22Rv1 (cell line): ENCODE data around the gene DOCK10.

Source experiments
- H3K27ac ChIP-seq: fragments of 450-650 bp; 2 replicates; pipeline ENCODE4 v1.5.1; 2017
- ZFX ChIP-seq: fragments of 450-650 bp; IDR thresholded peaks from 2 replicates; pipeline ENCODE4 v1.6.1; 2017; ENCODE audit warnings: antibody characterized with exemption, borderline replicate concordance
- TF ChIP-seq, protein P1 (sequence below): fragments of 450-650 bp; IDR thresholded peaks from 2 replicates; pipeline ENCODE4 v1.5.1; 2017; ENCODE audit warnings: mild to moderate bottlenecking

DOCK10 gene

DNA sequence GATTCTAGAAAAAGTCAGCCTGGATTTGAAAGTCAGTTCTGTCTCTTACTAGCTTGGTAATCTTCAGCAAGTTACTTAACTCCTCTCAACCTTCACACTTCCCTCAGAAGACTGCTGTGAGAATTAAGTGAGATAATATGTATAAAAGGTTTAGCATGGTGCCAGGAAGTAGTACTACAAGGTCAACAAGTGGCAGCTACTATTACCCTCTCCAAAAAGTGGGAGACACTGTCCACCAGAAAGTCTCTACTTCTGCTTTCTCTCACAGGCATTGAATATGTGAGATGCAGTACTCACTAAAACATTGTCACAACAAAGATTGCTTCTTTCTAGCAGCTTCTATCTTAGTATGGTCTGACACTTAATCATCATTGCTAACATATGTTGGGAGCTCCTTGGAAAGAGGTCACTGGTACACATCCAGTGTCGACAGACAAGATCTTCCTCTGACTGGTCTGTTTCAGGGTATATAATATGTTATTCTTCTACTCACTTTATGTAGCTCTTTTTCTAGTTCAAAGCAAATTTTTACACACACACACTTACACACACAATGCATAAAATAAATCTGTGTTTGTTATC, 47.9 kb downstream of the DOCK10 start:
- H3K27ac ChIP-seq: no peak overlapping the region
- TF ChIP-seq, protein P1, sequence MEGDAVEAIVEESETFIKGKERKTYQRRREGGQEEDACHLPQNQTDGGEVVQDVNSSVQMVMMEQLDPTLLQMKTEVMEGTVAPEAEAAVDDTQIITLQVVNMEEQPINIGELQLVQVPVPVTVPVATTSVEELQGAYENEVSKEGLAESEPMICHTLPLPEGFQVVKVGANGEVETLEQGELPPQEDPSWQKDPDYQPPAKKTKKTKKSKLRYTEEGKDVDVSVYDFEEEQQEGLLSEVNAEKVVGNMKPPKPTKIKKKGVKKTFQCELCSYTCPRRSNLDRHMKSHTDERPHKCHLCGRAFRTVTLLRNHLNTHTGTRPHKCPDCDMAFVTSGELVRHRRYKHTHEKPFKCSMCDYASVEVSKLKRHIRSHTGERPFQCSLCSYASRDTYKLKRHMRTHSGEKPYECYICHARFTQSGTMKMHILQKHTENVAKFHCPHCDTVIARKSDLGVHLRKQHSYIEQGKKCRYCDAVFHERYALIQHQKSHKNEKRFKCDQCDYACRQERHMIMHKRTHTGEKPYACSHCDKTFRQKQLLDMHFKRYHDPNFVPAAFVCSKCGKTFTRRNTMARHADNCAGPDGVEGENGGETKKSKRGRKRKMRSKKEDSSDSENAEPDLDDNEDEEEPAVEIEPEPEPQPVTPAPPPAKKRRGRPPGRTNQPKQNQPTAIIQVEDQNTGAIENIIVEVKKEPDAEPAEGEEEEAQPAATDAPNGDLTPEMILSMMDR: no peak
- TF ChIP-seq ZFX: no peak

DNA sequence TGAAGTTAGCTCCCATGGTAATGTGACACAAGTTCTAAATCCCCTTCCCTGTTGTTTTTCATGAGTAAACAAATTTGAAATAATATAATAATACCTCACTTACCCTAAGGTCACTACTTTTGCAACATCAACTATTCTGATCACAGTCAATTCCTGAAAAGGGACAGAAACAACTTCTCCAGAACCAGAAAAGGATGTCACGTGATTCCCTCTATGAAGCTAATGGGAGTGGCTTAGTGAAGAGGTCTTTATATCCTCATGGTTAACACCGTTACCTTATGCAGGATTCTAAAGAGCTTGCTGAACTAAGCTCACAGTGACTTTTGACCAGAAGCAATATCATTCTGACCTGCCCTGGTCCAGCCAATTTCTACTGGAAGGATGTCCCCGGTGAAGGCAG, 51.6 kb downstream of the DOCK10 start:
- TF ChIP-seq, protein P1: no peak
- TF ChIP-seq ZFX: no peak
- H3K27ac ChIP-seq: no peak overlapping the region

DNA sequence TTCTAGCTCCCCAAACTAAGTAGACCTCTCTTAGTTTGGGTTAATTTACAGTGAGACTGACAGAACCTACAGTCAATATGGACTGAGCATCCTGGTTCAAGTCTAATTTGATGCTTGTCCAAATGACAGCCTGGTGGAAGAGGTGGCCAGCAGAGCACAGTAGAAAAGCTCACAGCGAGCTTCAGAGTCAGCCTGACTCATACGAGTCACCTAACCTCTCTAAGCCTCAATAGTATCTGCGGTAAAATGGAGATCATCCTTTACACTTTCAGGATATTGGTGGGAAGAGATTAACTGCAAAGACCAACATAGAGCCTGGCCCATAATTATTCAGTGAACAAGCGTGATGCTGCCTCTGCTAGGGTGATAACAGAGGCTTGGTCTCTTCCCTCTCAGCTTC, 54.5 kb downstream of the DOCK10 start:
- H3K27ac ChIP-seq: no peak overlapping the region
- TF ChIP-seq, protein P1: no peak
- TF ChIP-seq ZFX: no peak

DNA sequence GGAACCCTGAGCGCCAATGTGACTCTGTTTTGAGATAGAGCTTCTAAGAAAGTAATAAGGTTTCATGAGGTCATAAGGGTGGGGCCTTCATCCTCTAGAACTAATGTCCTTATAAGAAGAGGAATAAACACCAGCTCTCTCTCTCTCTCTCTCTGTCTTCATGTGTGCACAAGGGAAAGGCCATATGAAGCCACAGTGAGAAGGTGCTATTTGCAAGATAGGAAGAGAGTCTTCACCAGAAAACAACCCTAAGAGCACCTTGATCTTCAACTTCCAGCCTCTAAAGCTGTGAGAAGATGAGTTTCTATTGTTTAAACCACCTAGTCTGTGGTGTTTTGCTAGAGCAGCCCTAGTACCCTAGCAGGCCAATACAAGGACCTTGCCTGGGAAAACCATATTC, 55.8 kb downstream of the DOCK10 start:
- no peak overlapping the region for H3K27ac ChIP-seq
- TF ChIP-seq ZFX: no peak
- TF ChIP-seq, protein P1: no peak

DNA sequence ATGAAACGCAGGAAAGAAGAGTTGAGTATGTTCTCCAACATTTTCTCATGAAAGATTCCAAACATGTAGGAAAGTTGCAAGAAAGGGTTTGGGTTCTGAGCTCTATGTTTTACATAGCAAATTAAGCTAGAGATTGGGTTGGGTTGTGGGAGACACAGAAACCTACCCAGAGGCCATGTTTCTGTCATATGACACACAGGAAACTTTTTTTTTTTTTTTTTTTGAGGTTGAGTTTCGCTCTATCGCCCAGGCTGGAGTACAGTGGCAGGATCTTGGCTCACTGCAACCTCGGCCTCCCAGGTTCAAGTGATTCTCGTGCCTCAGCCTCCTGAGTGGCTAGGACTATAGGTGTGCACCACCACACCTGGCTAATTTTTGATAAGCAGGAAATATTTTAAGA, 57.6 kb downstream of the DOCK10 start:
- no peak overlapping the region for H3K27ac ChIP-seq
- no peak for TF ChIP-seq ZFX
- TF ChIP-seq, protein P1: no peak

DNA sequence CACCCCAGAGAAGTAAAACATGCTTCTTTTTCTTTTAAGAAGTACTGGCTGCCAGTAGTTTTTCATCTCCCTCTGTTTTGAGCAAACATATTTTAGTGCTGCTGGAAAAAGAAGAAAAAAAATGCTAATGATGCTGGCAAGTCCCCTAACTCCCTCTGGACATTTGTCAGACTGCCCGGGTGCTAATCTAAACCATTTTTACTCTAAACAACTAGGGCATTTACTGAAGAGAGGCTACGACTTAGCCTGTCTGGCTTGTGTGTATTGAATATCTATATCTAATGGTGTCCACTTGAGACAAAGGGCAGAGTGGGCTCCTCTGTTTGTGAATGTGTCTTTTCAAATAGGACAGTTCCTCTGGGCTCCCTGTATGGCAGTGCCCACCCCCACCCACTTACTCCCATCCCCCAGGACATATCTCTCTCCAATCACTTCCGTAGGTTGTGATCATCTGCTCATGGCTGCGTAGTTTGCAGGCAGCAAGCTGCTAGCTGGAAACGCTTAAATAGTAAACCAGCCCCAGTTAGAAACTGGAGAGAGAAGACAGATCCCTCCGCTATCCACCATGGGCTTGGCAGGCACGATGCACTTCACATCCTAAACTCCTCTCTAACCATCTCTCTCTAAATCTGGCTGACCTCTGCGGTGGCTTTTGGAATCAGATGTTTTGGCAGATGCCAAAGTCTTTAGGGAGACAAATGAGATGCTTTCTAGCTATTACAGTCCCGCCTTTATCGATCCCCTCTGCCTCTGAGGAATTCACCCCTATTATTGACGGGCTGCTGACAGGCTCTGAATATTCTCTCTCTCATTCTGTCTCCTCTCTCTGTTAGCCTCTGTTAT, 58.3 kb downstream of the DOCK10 start:
- H3K27ac ChIP-seq: no peak overlapping the region
- TF ChIP-seq ZFX: no peak
- TF ChIP-seq, protein P1: no peak

DNA sequence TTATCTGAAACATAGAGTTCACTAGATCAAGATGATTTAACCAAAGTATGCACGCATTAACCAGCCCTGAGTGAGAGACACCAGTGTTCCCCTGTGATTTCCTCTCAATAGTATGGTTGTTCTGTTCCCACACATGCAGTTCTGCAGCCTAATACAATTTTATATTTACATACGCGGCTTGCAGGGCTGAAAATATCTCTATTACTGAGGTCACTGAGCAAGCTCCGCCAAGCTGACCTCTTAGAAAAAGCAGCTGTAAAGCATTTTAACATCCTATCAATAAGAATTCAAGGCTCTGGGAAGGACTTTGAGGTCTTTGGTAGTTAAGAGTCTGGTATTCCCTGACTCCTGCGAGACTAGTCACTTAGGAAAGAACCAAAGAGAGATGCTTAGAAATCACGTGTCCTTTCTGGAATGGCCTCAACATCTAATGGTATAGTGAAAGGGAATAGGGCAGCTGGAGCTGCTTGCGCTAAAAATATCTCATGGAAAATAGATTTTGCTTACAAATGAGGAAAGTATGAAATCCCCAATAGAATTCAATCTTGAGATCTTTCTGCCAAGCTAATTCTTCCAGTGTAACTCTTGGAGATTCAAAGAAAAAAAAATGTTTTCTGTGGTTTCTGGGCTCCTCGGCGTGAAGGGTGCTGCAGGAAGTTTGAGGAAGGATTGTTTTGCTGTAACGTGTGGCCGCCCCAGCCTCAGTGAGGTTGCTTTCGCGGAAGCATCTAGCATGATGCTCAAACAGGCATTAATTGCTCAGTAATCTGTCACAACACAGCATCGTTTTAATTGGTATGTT, 59.2 kb downstream of the DOCK10 start:
- TF ChIP-seq, protein P1: no peak
- no peak for TF ChIP-seq ZFX
- no peak overlapping the region for H3K27ac ChIP-seq
